ENCODE results near the gene ZNF697.

DNA sequence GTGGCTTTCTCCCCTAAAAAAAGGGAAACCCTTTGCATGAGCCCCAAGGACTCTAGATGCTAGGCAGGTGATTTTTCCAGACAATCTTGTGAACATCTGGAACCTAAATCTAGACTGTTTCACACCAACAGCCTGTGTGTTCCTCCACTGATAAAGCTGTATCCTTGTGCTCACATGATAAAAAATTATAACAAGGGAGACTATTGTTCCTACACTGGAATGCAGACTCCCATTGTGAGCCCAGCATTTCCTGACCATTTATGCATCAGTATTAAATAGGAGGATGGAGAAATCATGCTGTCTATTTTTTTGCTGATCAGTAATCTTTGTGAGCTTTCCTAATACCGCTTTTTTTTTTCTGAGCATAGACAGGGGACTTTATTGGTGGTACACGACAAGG is 52.5 kb downstream of the ZNF697 start:
- TF ChIP-seq, protein P1, sequence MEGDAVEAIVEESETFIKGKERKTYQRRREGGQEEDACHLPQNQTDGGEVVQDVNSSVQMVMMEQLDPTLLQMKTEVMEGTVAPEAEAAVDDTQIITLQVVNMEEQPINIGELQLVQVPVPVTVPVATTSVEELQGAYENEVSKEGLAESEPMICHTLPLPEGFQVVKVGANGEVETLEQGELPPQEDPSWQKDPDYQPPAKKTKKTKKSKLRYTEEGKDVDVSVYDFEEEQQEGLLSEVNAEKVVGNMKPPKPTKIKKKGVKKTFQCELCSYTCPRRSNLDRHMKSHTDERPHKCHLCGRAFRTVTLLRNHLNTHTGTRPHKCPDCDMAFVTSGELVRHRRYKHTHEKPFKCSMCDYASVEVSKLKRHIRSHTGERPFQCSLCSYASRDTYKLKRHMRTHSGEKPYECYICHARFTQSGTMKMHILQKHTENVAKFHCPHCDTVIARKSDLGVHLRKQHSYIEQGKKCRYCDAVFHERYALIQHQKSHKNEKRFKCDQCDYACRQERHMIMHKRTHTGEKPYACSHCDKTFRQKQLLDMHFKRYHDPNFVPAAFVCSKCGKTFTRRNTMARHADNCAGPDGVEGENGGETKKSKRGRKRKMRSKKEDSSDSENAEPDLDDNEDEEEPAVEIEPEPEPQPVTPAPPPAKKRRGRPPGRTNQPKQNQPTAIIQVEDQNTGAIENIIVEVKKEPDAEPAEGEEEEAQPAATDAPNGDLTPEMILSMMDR (IDR thresholded peaks at IDR 0.05; ENCODE audit: insufficient read depth, low read length, poor library complexity, severe bottlenecking), result no peak
- no peak for TF ChIP-seq EZH2phosphoT487 (conservative IDR thresholded peaks at IDR 0.05; ENCODE audit: low read length)

All from SU-DHL-6 (cell line).